DMS153 treated with DMSO at 0.1 percent for 48 hours (cell line): Measurements from ENCODE around the gene MYO15B.

Experiments
- DNase-seq: peaks from one replicate; lab custom pipeline; 2025; ENCODE audit not compliant: unreplicated experiment; lab: John Stamatoyannopoulos, UW

The MYO15B gene

DNA sequence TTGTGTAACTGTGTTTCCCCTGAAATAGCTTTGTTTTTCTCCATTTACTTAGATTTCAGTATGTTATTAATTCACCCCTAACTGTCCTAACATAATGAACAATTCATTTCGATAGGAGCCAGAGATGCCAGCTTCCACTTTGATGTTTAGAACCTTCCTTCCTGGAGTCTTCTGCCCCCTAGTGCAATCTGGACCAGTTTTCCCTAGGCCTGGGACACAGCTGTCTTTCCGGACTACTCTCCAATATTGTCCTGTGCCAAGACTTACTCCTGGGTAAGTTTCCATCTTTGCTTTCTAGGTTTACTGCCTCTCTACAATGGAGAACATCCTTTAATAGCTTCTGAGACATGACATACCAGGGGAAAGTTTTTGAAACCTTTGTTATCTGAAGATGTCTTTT, 66.6 kb downstream of the MYO15B start:
- no peak for DNase-seq

DNA sequence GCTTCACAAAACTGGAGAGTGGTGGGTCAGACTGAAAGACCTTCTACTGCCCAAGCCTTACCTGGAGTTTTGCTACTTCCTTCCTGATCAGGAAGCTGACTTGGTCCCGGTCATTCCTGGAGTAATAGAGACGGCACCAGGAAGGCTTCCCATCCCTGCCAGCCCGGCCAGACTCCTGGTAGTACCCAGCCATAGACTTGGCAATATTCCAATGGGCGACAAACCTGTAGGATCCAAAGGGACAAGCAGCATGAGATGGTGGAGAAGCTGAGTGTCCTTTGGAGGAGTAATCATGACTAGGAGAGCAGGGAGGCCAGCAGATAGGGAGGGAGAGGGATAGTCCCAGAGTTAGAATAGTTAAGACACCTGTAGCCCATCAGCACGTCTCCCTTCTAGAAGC, 70.6 kb downstream of the MYO15B start:
- no peak for DNase-seq

DNA sequence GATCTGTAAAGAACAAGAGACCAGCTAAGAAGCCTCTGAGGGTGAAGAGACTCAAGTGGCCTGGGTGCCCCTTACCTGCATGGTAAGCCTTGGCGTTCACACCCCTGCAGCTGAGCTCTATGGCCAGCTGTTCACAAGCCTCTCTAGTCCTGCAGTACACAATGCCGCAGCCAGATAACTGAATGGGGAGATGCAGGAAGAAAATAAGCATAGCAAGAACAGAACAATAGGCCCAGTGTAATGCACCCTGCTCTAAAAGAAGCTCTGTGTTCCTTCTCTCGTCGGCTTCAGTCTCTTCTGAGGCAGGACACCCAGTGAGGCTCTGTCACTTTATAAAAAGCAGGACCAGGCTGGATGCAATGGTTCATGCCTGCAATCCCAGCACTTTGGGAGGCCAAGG, 73.9 kb downstream of the MYO15B start:
- DNase-seq = no peak

DNA sequence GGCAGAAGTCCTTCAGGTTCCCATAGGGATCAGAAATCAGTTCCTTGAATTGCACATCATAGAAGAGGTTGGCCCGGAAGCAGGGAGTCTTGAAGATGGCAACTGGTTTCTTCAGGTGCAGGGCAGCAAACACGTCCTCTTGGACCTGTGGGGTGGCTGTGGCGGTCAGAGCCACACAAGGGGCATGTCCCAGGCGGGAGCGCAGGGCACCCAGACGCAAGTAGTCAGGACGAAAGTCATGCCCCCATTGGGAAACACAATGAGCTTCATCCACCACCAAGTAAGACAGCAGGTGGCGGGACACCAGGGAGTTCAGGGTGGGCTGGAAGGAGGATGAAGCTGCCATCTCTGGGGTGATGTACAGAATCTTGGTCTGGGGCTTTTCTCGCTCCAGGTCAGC, 74.9 kb downstream of the MYO15B start:
- DNase-seq = no peak

DNA sequence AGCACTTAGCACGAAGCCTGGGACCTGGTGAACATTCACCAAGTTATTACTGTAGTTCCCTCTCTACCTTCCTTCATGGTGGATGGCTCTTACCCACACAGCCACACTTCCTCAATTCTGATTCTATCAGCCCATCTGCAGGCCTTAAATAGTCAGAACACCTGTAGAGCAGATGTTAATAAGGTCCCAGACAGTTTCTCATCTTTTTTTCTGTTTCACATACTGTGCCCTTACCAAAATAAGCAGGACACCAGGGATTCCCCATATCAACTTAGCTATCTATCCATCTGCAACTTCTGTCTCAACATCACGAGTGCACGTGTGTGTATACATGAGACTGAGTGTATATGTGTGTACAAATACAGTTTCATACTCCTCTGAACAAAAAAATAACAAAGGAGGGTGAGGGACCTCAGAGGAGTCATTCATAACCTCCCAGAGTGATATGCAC, 76.5 kb downstream of the MYO15B start:
- DNase-seq = no peak

DNA sequence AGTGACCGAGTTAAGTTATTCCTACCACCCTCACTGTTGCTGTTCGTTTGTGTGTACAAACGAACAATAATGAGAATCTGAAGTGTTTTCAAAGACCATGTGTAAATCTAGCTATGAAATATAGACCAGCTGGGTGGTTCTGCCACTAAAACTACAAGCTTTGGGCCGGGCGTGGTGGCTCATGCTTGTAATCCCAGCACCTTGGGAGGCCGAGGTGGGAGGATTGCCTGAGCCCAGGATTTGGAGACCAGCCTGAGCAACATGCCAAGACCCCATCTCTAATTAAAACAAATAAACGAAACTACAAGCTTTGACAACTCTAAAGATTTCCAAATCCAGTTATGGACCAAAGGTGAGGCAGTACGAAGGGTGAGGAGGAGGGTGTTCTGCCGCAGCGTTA, 78.4 kb downstream of the MYO15B start:
- DNase-seq = no peak

DNA sequence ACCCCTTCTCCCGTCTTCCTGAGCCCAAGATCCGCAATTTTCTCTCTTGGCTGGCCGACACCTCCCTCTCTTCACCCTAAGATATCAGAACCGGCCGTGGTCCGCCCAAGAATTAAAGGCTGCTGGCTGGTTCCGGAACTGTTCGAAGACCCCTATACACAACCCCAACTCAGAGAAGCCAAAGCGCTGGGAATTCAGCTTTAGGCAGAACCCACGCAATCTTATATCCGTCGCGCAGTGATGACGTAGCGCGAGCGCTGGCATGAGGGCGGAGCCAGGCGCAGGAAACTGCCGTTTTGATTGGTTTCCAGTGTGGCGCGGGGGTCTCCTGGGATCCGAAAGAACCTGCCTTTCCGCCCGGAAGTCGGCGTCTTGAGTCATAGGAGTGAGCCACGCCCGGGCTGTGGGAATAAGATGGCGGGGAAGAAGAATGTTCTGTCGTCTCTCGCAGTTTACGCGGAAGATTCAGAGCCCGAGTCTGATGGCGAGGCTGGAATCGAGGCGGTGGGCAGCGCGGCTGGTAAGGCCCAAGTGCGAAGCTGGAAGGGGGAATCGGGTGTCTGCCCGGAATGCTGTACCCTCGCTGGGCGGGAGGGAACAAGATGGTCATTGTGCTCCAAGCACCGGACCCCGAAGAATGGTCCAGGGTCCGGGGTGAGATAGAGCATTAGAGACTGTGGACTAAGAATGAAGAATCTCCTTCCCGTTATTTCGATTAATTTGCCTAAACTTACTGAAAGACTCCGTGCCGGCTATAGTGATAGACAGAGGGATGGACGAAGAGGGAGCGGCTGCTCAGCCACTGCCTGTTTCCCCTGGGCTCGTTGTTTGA, 79.6 kb downstream of the MYO15B start, which contains the start of the genes RECQL5 and SAP30BP:
TSS of gene RECQL5 (minus strand) at position 196 of the 832 bp plus-strand sequence. CDS start 597 bp downstream, outside the sequence.
TSS of gene SAP30BP (plus strand) at position 380 of the 832 bp plus-strand sequence. CDS start at position 415, 35 bp downstream.
- DNase-seq = peak; percentile 93

DNA sequence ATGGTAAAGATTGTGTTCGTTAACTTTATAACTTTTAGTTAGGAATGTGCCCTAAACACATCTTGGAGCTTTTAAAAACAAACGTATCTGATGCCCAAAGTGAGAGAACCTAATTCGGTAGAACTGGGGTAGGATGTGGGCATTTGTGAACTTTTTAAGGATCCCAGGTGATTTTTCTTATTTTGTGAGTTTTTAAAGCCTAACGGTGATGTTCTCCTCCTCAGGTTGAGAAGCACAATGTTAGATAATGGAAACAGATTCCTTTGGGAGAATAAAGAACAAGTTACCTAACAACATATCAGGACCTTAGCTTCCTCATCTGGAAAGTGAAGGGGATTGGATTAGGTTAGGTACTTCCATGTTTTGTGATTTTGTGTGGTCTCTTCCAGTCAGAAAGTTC, 80.2 kb downstream of the MYO15B start:
- no peak for DNase-seq

DNA sequence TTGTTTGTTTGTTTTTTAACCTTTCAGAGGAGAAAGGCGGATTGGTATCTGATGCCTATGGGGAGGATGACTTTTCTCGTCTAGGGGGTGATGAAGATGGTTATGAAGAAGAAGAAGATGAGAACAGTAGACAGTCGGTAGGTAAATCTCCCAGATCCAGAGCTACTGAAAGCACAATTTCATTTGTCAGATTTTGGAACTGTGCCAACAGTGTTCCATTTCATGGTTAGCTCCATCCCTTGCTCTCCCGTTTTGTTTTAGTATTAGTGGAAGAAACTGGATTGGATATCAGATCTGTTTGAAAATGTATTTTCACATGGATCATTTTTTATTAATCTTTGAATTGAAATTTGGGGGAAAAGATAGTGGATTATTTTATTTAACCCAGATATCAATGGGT, 80.9 kb downstream of the MYO15B start:
- DNase-seq = no peak

DNA sequence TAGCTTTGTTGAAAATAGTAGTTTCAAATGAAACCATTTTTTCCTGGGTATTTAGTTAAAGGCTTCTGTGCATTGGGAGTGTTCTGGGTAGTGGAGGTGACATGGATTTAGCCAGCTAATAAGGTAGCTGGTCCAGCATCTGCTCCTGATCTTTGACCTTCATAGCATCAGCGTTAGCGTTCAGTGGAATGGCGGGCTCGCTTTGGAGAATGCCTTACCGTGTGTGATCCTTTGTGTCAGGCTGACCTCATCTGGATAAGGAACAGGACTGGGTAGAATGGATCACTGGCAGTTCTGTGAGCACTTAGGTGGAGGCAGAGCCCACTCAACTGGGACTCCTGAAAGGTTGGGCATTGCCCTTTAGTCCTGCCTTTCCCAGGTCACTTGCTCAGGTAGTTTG, 83.3 kb downstream of the MYO15B start:
- no peak for DNase-seq

DNA sequence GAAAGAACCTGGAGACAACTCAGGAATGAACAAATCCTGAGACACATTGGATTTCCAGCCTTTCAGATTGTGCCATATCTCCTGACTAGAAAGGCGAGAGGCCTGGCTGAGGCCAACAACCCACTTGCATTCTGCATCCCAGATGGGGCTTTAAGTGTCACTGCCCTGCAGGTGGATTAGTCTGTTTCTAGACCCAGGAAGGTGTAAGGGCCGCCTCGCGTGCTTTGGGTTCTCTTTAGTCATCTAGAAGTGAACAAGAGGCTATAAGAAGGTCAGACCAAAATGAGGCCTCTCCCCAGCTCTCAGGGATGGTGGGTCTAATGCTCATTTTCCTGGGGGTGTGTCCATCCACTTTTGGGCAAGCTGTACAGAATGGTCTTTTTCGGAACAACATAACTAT, 84.4 kb downstream of the MYO15B start:
- DNase-seq = no peak

DNA sequence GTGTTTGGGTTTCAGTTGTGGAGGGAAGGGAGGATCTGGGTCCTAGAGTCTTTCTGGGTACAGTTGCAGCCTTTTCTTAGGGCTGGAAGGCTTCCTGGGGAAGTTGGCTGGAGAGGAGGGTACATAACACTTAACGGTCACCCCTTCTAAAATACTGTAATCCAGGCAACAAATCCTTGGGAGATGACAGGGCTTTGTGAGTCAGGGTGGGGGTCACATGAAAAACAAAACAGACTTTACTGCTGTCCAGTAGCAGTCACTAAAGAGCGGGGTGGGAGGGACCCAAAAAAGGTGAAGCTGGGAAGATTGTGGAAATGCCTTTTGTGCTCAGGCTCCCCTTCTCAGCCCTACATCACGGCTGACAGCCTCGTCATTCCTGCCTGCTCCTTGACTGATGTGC, 85.9 kb downstream of the MYO15B start:
- no peak for DNase-seq
